Measurements from ENCODE around the gene BBS10.
"Not testable (repeated sequence)": the region's sequence is repeated elsewhere in the genome, so short reads cannot be mapped to it uniquely, and the experiment has no call there.

Gene BBS10

GRCh38 chr12:76348079-76348901 lies at the start of gene BBS10:
Gene BBS10, minus strand, starts transcription at chr12:76348415. Its CDS starts 57 bp downstream, at chr12:76348358.
- peak; percentile 87 for DNase-seq

- no peak for DNase-seq
These were observed 43.2 kb upstream of the BBS10 start for GRCh38 chr12:76391461-76391860.

- DNase-seq = no peak
These were observed 39.4 kb upstream of the BBS10 start for GRCh38 chr12:76387614-76388013.

- no peak for DNase-seq
These were observed 36.3 kb upstream of the BBS10 start for GRCh38 chr12:76384560-76384959.

- DNase-seq = no peak
These were observed 35.8 kb upstream of the BBS10 start for GRCh38 chr12:76383988-76384387.

GRCh38 chr12:76379261-76379660 lies 31.0 kb upstream of the BBS10 start:
- no peak for DNase-seq

- not testable (repeated sequence) for DNase-seq
These were observed 28.7 kb upstream of the BBS10 start for GRCh38 chr12:76376876-76377275.

GRCh38 chr12:76375939-76376338 lies 27.7 kb upstream of the BBS10 start:
- DNase-seq = no peak

GRCh38 chr12:76375470-76375869 lies 27.3 kb upstream of the BBS10 start:
- no peak for DNase-seq

GRCh38 chr12:76374386-76375020 lies 26.3 kb upstream of the BBS10 start:
- DNase-seq = no peak

- no peak for DNase-seq
These were observed 20.0 kb upstream of the BBS10 start for GRCh38 chr12:76368230-76368629.

- DNase-seq = no peak
These were observed 17.9 kb upstream of the BBS10 start for GRCh38 chr12:76366163-76366562.

GRCh38 chr12:76364131-76364530 lies 15.9 kb upstream of the BBS10 start:
- DNase-seq = not testable (repeated sequence)

- no peak for DNase-seq
These were observed 12.1 kb upstream of the BBS10 start for GRCh38 chr12:76360316-76360715.

- DNase-seq = no peak
These were observed 7.9 kb upstream of the BBS10 start for GRCh38 chr12:76356071-76356470.

GRCh38 chr12:76346798-76347420 lies 1.3 kb downstream of the BBS10 start:
- DNase-seq = no peak

GRCh38 chr12:76346236-76346635 lies 2.0 kb downstream of the BBS10 start:
- DNase-seq = no peak

GRCh38 chr12:76345569-76345968 lies 2.6 kb downstream of the BBS10 start:
- no peak for DNase-seq

GRCh38 chr12:76341436-76342030 lies 6.7 kb downstream of the BBS10 start:
- DNase-seq = no peak

- no peak for DNase-seq
These were observed 7.4 kb downstream of the BBS10 start for GRCh38 chr12:76340680-76341435.

GRCh38 chr12:76337583-76337982 lies 10.6 kb downstream of the BBS10 start:
- no peak for DNase-seq

- no peak for DNase-seq
These were observed 15.6 kb downstream of the BBS10 start for GRCh38 chr12:76332606-76333005.

- no peak for DNase-seq
These were observed 18.6 kb downstream of the BBS10 start for GRCh38 chr12:76329606-76330005.

Data from CD4-positive, alpha-beta T cell treated with Interferon gamma for 1 hour (primary cell).